Spinal cord (tissue), 10 donors: Measurements from ENCODE around the gene NFE2. TPM values are rescaled to one million over a fixed set of nuclear protein-coding genes. Genes with fewer than 3 reads are reported as not detected.
"Not testable (repeated sequence)": the region's sequence is repeated elsewhere in the genome, so short reads cannot be mapped to it uniquely, and the experiment has no call there.

Source experiments
- DNase-seq, 6 donors: peaks; one replicate each; pipeline versions ENCODE4 v3.0.0 to v3.0.0-alpha.2; 2013 to 2015; ENCODE audit warnings: low spot score in 6 of 6, low read depth in 4 of 6
- H3K27ac ChIP-seq: one replicate; pipeline ENCODE4 v1.5.1; 2013; ENCODE audit warnings: low read depth, low read length, control low read depth
- H3K27me3 ChIP-seq: one replicate; pipeline ENCODE4 v1.6.1; 2013; ENCODE audit warnings: low read length; ENCODE audit not compliant: control insufficient read depth, insufficient read depth
- H3K36me3 ChIP-seq: one replicate; pipeline ENCODE4 v1.6.1; 2013; ENCODE audit warnings: low read length; ENCODE audit not compliant: control insufficient read depth, insufficient read depth
- H3K4me1 ChIP-seq: one replicate; pipeline ENCODE4 v1.6.1; 2013; ENCODE audit warnings: low read length; ENCODE audit not compliant: control insufficient read depth, insufficient read depth
- H3K4me3 ChIP-seq: one replicate; pipeline ENCODE4 v1.5.1; 2013; ENCODE audit warnings: low read depth, low read length, control low read depth
- H3K9me3 ChIP-seq: one replicate; pipeline ENCODE4 v1.6.1; 2013; ENCODE audit warnings: low read length; ENCODE audit not compliant: control insufficient read depth, insufficient read depth
- WGBS: methylation state at CpG from one replicate; pipeline ENCODE4 v1.1.5; 2013; ENCODE audit warnings: missing lambda C conversion rate; ENCODE audit not compliant: insufficient coverage; 5-methylcytosine and 5-hydroxymethylcytosine counted together
- polyA plus RNA-seq, 2 donors: library from polyadenylated mRNA; unstranded; fragments of 120-200 nt; gene quantifications; one replicate each; pipeline ENCODE4 v1.2.1, GENCODE V29; 2013; ENCODE audit not compliant: insufficient read length in 2 of 2
- total RNA-seq, 2 donors: library from RNA; depleted of rRNA in 1 of 2; stranded (reverse); fragments of 120-200 nt in 1 of 2; fragments of >200 nt in 1 of 2; gene quantifications; one replicate each; pipeline versions ENCODE4 v1.2.3 to v1.2.4, GENCODE V29; 2013 to 2014
- donor health status: healthy.

The NFE2 gene
- total and polyA plus RNA-seq, 4 donors: 1.3 to 6.5 (median 4.0) TPM

DNA sequence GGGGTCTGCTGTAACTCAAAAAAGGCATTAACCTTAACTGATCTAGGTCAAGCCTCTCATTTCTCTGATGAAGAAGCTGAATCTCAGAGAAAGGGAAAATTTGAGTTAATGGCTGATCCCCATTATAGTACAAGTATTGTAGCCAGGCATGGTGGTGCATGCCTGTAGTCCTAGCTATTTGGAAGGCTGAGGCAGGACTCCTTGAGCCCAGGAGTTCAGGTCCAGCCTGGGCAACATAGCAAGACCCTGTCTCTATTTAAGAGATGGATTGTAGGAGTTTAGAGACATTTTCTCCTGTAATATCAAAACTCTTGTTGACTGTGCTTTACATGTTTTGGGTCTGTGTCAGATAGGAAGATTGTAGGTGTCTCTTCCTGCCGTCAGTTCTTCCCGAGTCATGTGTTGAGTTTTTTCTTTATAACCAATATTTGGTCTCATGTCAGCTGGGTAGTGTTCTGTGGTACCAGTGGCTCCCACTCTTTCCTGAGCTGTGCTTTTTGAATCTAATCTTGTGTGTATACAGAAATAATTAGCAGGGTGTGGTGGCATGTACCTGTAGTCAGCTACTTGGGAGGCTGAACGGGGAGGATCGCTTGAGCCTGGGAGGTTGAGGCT is 32.7 kb upstream of the NFE2 start:
- WGBS: 100% methylated on average over 2 of the region's 4 CpGs
- H3K4me3 ChIP-seq: no peak overlapping the region
- H3K27ac ChIP-seq: no peak overlapping the region
- H3K4me1 ChIP-seq: peaks cover 38% of the 10 kb centered on the region
- no peaks in the 10 kb centered on the region for H3K9me3 ChIP-seq
- peaks cover 9% of the 10 kb centered on the region for H3K36me3 ChIP-seq
- DNase-seq: no peak
- no peaks in the 10 kb centered on the region for H3K27me3 ChIP-seq

DNA sequence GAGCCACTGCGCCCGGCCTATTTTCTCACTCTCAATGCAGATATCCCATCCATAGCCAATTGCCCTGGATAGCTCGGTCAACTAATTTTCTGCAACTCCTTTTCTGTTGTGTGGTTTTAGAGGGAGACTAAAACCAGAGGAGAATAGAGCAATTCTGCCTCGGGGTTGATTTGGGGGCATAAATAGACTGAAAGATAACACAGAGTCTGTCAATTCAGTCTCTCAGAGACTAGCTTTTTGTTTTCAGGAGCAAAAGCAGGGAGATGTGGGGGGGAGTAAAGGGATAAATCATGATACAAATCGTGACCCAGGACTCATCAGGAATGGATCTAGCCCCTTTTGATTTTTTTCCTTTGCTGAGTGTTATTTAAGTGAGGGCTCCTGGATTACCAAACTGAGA is 30.6 kb upstream of the NFE2 start:
- no peaks in the 10 kb centered on the region for H3K27me3 ChIP-seq
- H3K9me3 ChIP-seq: no peaks in the 10 kb centered on the region
- peak overlapping the region; percentile 40 for H3K27ac ChIP-seq
- peaks cover 9% of the 10 kb centered on the region for H3K36me3 ChIP-seq
- peak in 1 of 6 donors; percentile 2 for DNase-seq
- no peak overlapping the region for H3K4me3 ChIP-seq
- peaks cover 24% of the 10 kb centered on the region for H3K4me1 ChIP-seq
- 39% methylated on average over 2 of the region's 5 CpGs for WGBS

DNA sequence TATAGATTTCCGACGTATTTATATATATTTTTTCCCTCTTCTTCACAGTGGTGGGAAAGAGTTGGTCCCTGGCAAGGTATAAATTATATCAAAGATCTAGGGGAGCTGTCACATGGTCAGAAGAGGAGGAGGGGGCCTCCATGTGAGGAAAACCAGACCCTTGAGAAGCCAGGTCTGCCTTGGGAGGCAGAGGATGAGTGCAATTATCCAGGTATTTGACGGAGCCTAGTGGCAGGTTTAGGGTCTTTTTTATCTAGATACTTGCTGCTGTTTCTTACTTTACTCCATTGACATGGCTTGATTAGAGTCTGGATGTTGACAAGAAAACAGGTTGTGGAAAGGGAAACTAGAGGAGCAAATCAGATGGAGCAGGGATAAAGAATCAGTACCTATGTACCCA is 29.6 kb upstream of the NFE2 start:
- Histone ChIP-seq H3K36me3 (peaks cover 9% of the 10 kb centered on the region), H3K4me3 (no peak overlapping the region), H3K27me3 (no peaks in the 10 kb centered on the region), H3K4me1 (peaks cover 28% of the 10 kb centered on the region), H3K27ac (no peak overlapping the region), H3K9me3 (no peaks in the 10 kb centered on the region)
- DNase-seq: no peak
- WGBS: no CpG with 5 or more reads among the region's 3 CpGs

DNA sequence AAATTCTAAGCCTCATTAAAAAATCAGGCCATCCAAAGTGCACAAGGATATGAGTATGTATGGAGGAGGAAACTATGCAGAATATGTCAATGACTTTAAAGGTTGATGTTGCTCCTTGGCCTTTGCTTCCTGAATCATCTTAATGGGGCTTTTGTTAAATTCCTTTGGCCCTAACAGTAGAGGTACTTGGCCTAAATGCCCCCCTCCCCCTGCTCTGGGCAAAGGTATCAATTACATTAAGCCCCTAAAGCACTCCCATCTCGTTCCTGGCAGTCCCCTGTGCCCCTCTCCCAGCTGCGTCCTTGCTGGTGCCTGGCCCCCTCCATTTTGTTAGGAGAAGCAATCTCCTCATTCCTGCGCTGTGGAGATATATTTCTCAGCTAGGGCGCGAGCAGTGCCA is 28.9 kb upstream of the NFE2 start:
- peaks cover 28% of the 10 kb centered on the region for H3K4me1 ChIP-seq
- H3K27ac ChIP-seq: no peak overlapping the region
- no peaks in the 10 kb centered on the region for H3K9me3 ChIP-seq

DNA sequence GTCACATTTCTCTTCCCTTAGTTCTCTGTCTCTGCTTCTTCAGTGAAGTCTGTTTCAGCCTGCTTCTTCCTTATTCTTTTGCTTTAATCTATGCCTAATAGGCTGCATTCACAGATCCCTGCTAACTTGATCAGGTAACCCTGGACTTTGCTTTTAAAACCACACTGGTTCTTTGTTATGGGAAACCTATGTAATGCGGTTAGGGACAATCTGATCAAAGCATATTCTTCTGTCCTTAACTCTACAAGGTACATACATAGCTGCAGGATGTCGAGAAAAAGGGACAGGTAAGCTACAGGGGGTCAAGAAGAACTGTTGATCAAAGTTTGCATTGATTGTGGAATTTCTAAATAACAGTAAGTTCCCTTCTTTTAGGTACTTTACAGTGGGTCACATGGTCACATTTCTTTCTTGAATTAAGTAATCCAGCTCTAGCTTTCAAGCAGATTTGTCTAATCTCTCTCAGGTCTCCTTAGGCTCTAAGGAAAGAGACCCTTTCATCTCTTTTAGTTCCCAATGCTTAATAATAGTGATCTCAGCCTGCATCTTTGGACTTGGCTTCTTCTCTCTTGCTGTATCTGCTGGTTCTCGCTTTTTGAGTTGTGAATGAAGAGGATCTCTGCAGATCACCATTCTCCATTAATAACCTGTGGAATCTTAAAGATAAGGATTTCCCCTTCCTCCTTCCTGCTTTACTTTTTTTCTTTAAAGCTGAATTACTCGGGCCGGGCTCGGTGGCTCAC is 28.0 kb upstream of the NFE2 start:
- no peaks in the 10 kb centered on the region for H3K9me3 ChIP-seq
- peaks cover 9% of the 10 kb centered on the region for H3K36me3 ChIP-seq
- no peaks in the 10 kb centered on the region for H3K27me3 ChIP-seq
- no peak overlapping the region for H3K27ac ChIP-seq
- no peak overlapping the region for H3K4me3 ChIP-seq
- peaks cover 33% of the 10 kb centered on the region for H3K4me1 ChIP-seq
- no peak for DNase-seq
- WGBS: 90% methylated on average over 3 of the region's 6 CpGs

More for the DNA sequence above, 28.9 kb upstream of the NFE2 start:
- H3K36me3 ChIP-seq: peaks cover 9% of the 10 kb centered on the region
- 22% methylated on average over 1 of the region's 5 CpGs for WGBS
- peak in 1 of 6 donors; percentile 6 for DNase-seq
- H3K27me3 ChIP-seq: no peaks in the 10 kb centered on the region
- no peak overlapping the region for H3K4me3 ChIP-seq

DNA sequence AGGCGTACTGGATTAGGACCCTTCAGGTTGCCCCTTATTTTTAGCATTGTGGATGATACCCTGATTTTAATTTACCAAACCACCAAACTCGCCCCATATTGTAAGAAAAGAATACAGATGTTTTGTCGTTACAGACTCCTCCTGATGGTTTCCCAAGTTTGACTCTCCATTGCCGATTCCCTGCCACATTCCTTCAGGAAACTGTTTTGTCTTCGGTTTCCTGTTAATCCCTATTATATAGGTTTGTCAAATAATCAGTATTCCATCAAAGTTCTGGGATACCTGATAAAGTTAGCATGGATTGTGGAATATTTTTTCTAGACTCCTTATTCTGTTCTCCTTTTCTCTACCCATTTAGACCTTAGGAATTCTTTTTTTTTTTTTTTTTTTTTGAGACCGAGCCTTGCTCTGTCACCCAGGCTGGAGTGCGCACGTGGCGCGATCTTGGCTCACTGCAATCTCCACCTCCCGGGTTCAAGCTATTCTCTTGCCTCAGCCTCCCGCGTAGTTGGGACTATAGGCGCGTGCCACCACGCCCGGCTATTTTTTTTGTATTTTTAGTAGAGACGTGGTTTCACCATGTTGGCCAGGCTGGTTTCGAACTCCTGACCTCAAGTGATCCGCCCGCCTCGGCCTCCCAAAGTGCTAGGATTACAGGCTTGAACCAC is 24.8 kb upstream of the NFE2 start:
- not testable (repeated sequence) for H3K9me3 ChIP-seq, DNase-seq, H3K27me3 ChIP-seq, H3K36me3 ChIP-seq
- 80% methylated on average over 3 of the region's 22 CpGs for WGBS
- H3K4me1 ChIP-seq: peaks cover 26% of the 10 kb centered on the region
- H3K27ac ChIP-seq: peak overlapping the region; percentile 98
- H3K4me3 ChIP-seq: peak overlapping the region; percentile 99

DNA sequence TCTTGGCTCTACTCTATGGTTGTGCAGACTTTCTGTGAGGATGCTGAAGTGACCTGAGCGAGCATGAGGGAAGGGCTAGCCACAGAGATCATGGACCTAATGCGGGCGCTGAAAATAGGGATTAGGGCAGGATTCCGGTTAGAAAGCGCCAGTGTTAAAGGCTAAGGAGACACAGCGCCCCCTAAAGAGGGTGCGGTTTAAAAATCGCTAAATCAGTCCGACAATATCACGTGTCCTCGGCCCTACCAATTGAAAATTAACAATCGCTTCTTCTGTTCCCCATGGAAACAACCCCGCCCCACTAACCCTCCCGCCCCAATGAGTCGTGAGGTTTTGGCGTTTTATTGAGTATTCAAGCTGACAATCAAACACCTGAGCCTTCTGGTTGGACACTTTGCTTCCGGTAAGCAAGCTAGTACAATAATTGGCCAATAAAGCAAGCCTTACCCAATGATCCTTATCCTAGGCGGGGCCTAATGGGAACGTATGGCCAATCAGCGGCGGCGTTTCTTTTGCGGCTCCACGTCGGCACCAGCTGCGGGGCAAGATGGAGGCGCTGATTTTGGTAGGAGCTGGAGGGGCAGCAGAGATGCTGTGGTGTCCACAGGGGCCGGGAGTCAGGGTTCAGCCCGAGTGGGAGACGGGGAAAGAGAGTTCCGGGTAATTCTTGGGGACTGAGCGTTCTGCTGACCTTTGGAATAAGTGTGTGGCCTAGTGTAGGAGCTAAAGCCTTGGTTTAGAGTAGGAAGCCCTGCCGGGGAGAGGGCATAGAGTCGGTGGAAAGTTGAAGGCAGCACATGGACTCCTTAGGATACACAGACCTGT is 24.0 kb upstream of the NFE2 start, which contains the start of gene COPZ1:
TSS of gene COPZ1 (plus strand) at position 515 of the 825 bp plus-strand sequence. CDS start at position 548, 33 bp downstream.
- no peaks in the 10 kb centered on the region for H3K27me3 ChIP-seq
- peak; percentile 96 to 100 (median 98) for DNase-seq
- H3K36me3 ChIP-seq: peaks cover 2% of the 10 kb centered on the region
- peak within 1 kb of the TSS; percentile 98 for H3K27ac ChIP-seq
- peak within 1 kb of the TSS; percentile 99 for H3K4me3 ChIP-seq
- no peaks in the 10 kb centered on the region for H3K9me3 ChIP-seq
- WGBS: 1% methylated on average over 23 of the region's 34 CpGs
- H3K4me1 ChIP-seq: peaks cover 20% of the 10 kb centered on the region

DNA sequence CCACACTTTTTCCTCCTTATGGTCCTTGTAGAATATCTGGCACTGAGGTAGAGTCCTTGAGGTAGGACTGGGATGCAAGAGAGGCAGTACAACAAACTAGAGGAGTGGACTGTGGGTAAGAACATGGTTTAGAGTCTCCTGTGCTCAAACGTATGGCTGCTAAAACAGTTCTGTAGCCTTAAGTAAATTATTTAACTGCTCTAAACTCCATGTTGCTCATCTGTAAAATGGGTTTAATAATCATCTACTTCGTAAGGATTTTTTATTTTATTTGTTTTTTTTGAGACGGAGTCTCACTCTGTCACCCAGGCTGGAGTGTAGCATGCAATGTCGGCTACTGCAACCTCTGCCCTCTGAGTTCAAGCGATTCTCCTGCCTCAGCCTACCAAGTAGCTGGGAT is 20.5 kb upstream of the NFE2 start:
- Histone ChIP-seq H3K4me1 (peaks cover 13% of the 10 kb centered on the region), H3K4me3 (no peak overlapping the region), H3K27ac (no peak overlapping the region), H3K9me3 (no peaks in the 10 kb centered on the region), H3K27me3 (no peaks in the 10 kb centered on the region), H3K36me3 (no peaks in the 10 kb centered on the region)
- DNase-seq: no peak
- WGBS: 95% methylated on average over 3 of the region's 5 CpGs

DNA sequence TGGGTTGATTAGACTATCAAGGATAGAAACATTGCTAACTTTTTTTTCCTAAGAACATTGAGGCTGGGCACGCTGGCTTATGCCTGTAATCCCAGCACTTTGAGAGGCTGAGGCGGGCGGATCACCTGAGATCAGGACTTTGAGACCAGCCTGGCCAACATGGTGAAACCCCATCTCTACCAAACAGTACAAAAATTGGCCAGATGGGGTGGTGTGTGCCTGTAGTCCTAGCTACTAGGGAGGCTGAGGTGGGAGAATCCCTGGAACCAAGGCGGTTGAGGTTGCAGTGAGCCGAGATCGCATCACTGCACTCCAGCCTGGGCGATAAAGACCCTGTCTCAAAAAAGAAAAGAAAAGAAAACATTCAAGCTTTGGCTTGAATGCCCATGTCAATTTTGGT is 11.5 kb upstream of the NFE2 start:
- not testable (repeated sequence) for DNase-seq, H3K9me3 ChIP-seq, H3K27me3 ChIP-seq, H3K36me3 ChIP-seq, H3K27ac ChIP-seq, H3K4me3 ChIP-seq, H3K4me1 ChIP-seq
- WGBS: 95% methylated on average over 6 of the region's 7 CpGs
